SK-N-SH (cell line): ENCODE results near the gene SLC8A1.

Experiments
- EZH2phosphoT487 ChIP-seq: fragments of 200-600 bp; sonication (generic); IDR thresholded peaks from 2 replicates; pipeline ENCODE4 v1.6.1; 2017; ENCODE audit warnings: low read depth, mixed run types, mild to moderate bottlenecking, antibody characterized with exemption, moderate library complexity, borderline replicate concordance
- FOSL2 ChIP-seq: IDR thresholded peaks from 2 replicates; pipeline ENCODE4 v1.4.0; 2012; ENCODE audit warnings: low read depth, mild to moderate bottlenecking, moderate library complexity, borderline replicate concordance
- POLR2AphosphoS5 ChIP-seq: IDR thresholded peaks from 2 replicates; pipeline ENCODE4 v1.6.1; 2012; ENCODE audit warnings: low read depth, low read length
- SMC3 ChIP-seq: IDR thresholded peaks from 2 replicates; pipeline ENCODE4 v1.6.1; 2012; ENCODE audit warnings: low read depth, low read length, improper control_type of control experiment
- TF ChIP-seq, protein P1 (sequence below): fragments of 200-600 bp; sonication (generic); IDR thresholded peaks from 2 replicates; pipeline ENCODE4 v1.6.1; 2017; ENCODE audit warnings: antibody characterized with exemption, mild to moderate bottlenecking, moderate library complexity

DNA sequence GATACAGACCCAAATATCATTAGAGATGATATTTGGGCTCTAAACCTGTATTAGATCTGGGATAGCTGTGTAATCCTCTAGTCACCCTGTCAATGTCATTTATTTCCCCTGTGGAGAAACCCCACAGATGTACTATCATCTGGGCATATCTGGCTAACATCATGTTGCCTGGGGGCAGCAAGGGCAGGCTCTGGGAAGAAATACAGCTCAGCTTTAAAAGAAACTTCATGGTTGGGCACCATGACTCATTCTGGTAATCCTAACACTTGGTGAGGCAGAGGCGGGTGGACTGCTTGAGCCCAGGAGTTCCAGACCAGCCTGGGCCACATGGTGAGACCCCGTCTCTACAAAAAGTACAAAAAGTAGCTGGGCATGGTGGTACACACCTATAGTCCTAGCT is 282.5 kb downstream of the SLC8A1 start:
- no peak for TF ChIP-seq EZH2phosphoT487
- TF ChIP-seq, protein P1, sequence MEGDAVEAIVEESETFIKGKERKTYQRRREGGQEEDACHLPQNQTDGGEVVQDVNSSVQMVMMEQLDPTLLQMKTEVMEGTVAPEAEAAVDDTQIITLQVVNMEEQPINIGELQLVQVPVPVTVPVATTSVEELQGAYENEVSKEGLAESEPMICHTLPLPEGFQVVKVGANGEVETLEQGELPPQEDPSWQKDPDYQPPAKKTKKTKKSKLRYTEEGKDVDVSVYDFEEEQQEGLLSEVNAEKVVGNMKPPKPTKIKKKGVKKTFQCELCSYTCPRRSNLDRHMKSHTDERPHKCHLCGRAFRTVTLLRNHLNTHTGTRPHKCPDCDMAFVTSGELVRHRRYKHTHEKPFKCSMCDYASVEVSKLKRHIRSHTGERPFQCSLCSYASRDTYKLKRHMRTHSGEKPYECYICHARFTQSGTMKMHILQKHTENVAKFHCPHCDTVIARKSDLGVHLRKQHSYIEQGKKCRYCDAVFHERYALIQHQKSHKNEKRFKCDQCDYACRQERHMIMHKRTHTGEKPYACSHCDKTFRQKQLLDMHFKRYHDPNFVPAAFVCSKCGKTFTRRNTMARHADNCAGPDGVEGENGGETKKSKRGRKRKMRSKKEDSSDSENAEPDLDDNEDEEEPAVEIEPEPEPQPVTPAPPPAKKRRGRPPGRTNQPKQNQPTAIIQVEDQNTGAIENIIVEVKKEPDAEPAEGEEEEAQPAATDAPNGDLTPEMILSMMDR = no peak
- no peak for TF ChIP-seq SMC3
- TF ChIP-seq FOSL2 = peak; percentile 9; the same call in 1 of the 2 replicates
- TF ChIP-seq POLR2AphosphoS5 = no peak
